NCI-H1930 (cell line): Measurements from ENCODE around the gene CYP24A1.
"Not testable (repeated sequence)": the region's sequence is repeated elsewhere in the genome, so short reads cannot be mapped to it uniquely, and the experiment has no call there.

Experiments used
- DNase-seq, 2 experiments: peaks; one replicate each; lab custom pipeline; 2025; lab: John Stamatoyannopoulos, UW

CYP24A1 gene

GRCh38 chr20:54133434-54134427, 40.1 kb downstream of the CYP24A1 start:
- no peak for DNase-seq

- DNase-seq, result no peak
Measured at GRCh38 chr20:54132612-54133433, 41.0 kb downstream of the CYP24A1 start.

- no peak for DNase-seq
Measured at GRCh38 chr20:54131675-54132611, 41.8 kb downstream of the CYP24A1 start.

- DNase-seq, result not testable (repeated sequence)
Measured at GRCh38 chr20:54131125-54131524, 42.7 kb downstream of the CYP24A1 start.

GRCh38 chr20:54129350-54129749, 44.4 kb downstream of the CYP24A1 start:
- no peak for DNase-seq

GRCh38 chr20:54127855-54128574, 45.8 kb downstream of the CYP24A1 start:
- no peak for DNase-seq

- DNase-seq, result no peak
Measured at GRCh38 chr20:54126806-54127655, 46.8 kb downstream of the CYP24A1 start.

- DNase-seq, result not testable (repeated sequence)
Measured at GRCh38 chr20:54126328-54126727, 47.5 kb downstream of the CYP24A1 start.

GRCh38 chr20:54123587-54124180, 50.1 kb downstream of the CYP24A1 start:
- DNase-seq, result no peak

GRCh38 chr20:54122681-54123586, 50.9 kb downstream of the CYP24A1 start:
- no peak for DNase-seq

- DNase-seq, result no peak
Measured at GRCh38 chr20:54122189-54122588, 51.6 kb downstream of the CYP24A1 start.

- no peak for DNase-seq
Measured at GRCh38 chr20:54119744-54120143, 54.0 kb downstream of the CYP24A1 start.

- no peak for DNase-seq
Measured at GRCh38 chr20:54118220-54119001, 55.4 kb downstream of the CYP24A1 start.

- DNase-seq, result no peak
Measured at GRCh38 chr20:54116550-54117235, 57.1 kb downstream of the CYP24A1 start.

- DNase-seq, result no peak
Measured at GRCh38 chr20:54115172-54115854, 58.5 kb downstream of the CYP24A1 start.

GRCh38 chr20:54114109-54114508, 59.7 kb downstream of the CYP24A1 start:
- no peak for DNase-seq
